Measurements from ENCODE around the gene ACSS1.

ACSS1 gene

GRCh38 chr20:25030649-25031207 is 27.2 kb downstream of the ACSS1 start:
- no peak for DNase-seq (ENCODE audit: low read depth in 2 of 2)

DNA sequence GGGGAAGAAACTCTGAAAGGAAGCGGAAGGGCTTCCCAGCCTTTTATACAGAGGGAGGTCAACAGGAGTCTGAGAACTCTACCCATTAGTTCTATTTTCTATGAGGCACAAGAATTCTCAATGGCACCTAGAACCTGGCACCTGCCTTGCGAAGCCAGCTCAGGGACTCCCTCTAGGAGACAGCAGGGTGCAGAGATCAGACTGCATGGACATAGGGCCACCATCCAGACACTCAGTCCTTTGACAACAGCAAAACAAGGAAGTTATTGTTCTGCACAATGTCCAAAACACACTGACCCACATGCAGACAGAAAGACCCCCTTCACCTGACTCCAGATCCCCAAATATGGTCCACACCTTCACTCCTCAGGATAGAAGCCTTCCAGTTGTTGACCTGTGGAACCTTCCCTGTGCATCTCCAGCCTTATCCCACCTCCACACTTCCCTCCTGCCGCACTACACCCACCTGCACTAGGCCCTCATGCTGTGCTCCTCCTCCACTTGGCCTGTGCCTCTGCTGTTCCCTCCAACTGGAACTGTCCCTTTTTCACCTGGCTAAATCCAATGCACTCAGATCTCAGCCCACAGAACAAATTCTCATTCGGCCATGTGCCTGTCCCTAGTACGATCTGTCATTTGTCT is 27.8 kb downstream of the ACSS1 start:
- DNase-seq (ENCODE audit: low read depth in 2 of 2) = no peak

DNA sequence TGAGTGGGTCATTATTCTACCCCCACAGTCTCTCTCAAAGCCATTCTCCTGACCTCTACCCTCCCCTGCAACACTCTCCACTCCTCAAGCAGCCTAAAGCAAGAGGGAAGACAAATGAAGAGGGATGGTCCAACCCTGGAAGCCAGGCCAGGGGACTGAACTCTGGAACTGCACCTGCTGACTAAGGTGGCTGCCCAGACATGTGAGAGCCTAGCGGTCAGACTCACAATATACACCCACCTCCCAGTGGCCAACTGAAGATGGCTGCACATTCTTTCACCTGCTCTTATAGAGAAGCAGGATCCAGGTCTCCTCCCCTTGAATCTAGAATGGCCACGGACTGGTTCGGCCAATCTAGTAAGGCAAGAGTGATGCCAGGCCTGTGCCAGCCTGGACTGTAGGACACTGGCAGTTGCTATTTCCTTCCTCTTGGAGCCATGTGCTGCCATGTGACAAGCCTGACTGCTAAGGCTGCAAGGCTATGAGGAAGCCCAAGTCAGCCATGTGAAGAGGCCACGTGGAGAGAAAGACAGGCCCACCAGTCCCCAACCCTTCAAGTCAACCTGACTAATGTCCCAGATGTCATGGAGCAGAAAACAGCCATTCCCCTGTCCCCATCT is 31.8 kb downstream of the ACSS1 start:
- no peak for DNase-seq (ENCODE audit: low read depth in 2 of 2)

DNA sequence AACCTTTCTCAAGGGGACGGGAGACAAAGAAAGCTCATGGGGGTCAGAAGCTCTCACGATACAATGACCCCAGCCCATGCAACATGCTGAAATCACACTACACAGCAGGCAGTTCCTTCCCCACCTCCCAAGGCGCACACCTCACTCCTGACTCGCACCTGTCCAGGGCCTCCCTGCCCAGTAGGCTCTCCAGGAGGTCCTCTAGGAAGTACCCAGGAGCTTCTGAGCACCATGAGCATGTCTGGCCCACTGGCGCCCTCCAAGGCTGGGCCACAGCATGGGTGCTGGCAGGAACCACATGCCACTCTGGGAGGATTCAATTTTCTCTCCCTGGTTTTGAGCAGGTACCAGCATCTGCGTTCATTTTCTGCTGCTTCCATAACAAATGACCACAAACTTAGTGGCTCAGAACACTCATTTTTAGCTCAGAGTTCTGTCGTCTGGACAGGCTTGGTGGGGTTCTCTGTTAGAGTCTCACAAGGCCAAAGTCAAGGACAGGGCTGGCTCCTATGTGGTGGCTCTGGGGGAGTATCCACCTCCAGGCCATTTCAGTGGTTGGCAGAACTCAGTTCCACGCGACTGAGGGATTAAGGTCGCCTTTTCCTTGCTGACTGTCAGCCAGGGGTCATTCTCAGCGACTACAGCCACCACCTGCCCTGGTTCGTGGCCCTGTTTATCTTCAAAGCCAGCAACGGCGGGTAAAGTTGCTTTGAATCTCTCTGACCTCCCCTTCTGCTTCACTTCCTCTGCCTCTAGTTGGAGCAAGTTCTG is 32.7 kb downstream of the ACSS1 start:
- no peak for DNase-seq (ENCODE audit: low read depth in 2 of 2)

DNA sequence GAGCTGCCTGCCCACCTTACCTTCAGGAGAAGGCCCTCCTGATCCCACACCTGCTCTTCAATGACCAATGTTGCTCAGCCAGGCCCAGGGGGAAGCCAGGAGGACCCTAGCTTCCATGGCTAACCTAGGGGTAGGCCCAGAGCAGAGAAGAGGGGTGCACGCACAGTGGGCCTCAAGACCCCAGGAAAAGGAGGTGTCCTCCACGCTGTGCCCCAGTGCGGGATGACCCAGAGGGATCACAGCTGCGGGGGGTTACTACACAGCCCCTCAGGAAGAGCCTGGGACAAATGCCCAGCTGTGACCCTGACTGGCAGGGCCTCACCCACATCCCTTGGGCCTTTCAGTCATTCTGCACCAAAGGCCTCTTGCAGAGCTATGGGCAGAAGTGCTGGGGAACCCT is 33.8 kb downstream of the ACSS1 start:
- no peak for DNase-seq (ENCODE audit: low read depth in 2 of 2)

GRCh38 chr20:25023356-25023755 is 34.6 kb downstream of the ACSS1 start:
- no peak for DNase-seq (ENCODE audit: low read depth in 2 of 2)

DNA sequence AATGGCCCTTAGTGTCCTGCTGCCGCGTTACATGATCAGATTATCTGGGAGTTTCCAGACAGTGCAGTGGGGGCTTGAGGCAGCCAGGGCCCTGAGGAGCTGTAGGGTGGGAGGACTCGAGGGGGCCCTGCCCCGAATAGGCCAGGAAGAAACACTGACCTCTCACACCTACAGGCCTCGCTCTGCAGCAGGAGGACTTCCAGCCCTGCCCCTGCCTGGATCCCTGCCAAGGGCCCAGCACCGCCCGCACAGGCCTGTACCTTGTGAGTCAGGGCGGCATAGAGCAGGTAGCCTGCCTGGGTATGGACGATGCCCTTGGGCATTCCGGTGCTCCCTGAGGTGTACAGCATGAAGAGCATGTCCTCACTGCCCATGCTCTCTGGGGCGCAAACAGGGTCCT is 35.3 kb downstream of the ACSS1 start:
- DNase-seq (ENCODE audit: low read depth in 2 of 2) = no peak

DNA sequence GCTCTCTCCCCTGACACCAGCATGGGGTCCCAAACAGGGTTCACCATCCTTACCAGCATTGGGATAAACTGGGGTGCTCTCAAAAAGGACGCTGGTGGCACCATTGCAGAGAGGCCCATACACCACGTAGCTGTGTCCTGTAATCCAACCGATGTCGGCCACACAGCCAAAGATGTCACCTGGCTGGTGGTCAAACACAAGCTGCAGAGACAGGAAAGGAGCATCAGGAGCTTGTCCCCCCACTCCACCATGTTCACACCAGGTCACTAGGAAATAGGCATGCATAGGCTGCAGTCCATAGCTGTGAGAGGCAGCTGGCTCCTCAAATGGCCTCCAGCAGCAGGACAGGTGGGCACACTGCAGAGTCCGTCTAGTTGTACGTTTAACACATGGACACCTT is 36.6 kb downstream of the ACSS1 start:
- DNase-seq (ENCODE audit: low read depth in 2 of 2) = no peak

GRCh38 chr20:25020901-25021301 is 37.0 kb downstream of the ACSS1 start:
- DNase-seq (ENCODE audit: low read depth in 2 of 2) = no peak

DNA sequence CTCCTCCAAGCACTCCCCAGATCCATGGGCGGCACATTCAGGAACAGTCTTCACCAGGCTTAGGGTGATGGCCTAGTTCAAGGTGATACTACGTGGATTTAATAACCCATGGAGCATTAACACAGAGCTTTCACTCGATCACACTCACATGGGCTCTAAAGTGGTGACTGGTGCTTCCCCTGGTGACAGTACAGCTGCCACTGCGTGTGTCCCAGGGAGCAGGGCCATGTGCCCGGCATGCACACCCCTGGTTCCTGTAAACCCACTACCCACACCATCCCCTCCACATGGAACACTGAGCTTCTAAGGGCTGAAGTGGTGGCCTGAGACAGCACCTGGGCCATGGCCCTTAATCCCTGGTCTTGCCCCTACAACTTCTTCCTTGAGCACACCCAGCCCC is 37.6 kb downstream of the ACSS1 start:
- DNase-seq (ENCODE audit: low read depth in 2 of 2) = no peak

- DNase-seq (ENCODE audit: low read depth in 2 of 2) = no peak
Measured at GRCh38 chr20:25019381-25020155, 38.4 kb downstream of the ACSS1 start.

- DNase-seq (ENCODE audit: low read depth in 2 of 2) = no peak
Measured at GRCh38 chr20:25018841-25019240, 39.1 kb downstream of the ACSS1 start.

DNA sequence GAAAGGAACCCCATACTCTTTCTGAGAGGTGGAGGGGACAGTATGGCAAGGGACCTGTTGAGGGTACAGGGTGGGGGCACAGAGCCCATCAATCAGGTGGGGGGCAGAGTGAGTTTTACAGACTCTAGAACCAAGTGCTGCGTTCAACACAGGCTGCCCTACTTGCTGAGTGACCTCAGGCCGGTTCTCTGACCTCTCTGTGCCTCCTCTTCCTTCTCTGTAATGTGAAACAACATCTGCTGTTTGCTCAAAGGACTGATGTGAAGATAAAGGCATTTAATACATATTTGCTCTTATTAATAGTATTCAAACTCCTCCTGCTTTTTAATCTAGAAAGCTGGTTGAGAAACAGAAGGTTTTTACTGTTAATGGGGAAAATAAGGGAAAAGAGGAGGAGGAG is 39.5 kb downstream of the ACSS1 start:
- no peak for DNase-seq (ENCODE audit: low read depth in 2 of 2)

- no peak for DNase-seq (ENCODE audit: low read depth in 2 of 2)
Measured at GRCh38 chr20:25017257-25017803, 40.6 kb downstream of the ACSS1 start.

- no peak for DNase-seq (ENCODE audit: low read depth in 2 of 2)
Measured at GRCh38 chr20:25016471-25016870, 41.5 kb downstream of the ACSS1 start.

- DNase-seq (ENCODE audit: low read depth in 2 of 2) = no peak
Measured at GRCh38 chr20:25015986-25016385, 42.0 kb downstream of the ACSS1 start.

- DNase-seq (ENCODE audit: low read depth in 2 of 2) = no peak
Measured at GRCh38 chr20:25014816-25015215, 43.1 kb downstream of the ACSS1 start.

GRCh38 chr20:25013478-25014380 is 44.2 kb downstream of the ACSS1 start:
- DNase-seq (ENCODE audit: low read depth in 2 of 2) = no peak

- no peak for DNase-seq (ENCODE audit: low read depth in 2 of 2)
Measured at GRCh38 chr20:25012616-25013189, 45.2 kb downstream of the ACSS1 start.

- no peak for DNase-seq (ENCODE audit: low read depth in 2 of 2)
Measured at GRCh38 chr20:25011831-25012241, 46.1 kb downstream of the ACSS1 start.
